HG03439 (cell line): ENCODE data around the gene BTN3A1.
"Not testable (repeated sequence)": the region's sequence is repeated elsewhere in the genome, so short reads cannot be mapped to it uniquely, and the experiment has no call there.

Experiments used
- ATAC-seq: cut with Tn5 transposase; IDR thresholded peaks from one replicate; pipeline ENCODE4 v1.9.1; 2021; ENCODE audit warnings: mild to moderate bottlenecking, moderate library complexity; ENCODE audit not compliant: unreplicated experiment

BTN3A1 gene

DNA sequence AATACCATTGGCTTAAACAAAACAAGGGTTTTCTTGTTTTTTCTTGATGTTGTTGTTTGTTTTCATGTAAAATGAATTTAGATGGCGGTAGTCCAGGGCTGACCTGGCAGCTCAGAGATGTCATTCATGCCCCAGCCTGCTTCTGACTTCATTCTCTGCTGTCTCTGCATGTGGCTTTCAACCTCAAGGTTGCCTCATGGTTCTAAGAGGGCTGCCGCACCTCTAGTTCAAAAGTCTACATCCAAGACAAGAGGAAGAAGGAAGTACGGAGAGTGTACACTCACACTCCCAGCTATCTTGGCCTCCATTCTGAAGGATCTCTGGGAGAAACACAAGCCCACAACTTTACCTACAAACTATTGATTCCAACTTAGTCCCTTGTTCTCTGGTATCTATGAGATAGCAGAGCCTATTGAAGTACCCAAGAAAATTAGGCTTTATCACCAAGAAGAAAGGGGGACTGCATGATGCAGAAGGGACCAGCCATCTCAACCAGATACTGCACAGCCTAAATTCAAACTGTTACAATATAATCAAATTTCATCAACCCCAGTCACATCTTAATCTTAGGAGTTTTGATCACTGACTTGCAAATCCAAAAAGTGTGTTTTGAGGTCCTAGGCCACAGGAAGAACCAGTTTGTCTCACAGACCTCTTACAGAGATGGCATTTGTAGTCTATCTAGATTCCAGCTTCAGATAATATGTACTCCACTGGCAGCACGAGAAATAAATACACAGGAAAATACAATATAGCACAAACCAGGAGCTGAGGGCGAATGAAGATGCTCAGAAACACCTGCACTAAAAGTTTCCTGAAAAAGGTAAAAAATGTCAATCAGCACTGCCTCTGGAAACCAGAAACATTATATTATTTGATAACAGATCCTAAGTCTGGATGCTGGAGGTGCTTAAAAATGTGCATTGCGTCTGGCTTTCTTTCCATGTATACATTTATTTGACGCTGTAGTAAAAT, 37.4 kb downstream of the BTN3A1 start:
- ATAC-seq, result no peak

DNA sequence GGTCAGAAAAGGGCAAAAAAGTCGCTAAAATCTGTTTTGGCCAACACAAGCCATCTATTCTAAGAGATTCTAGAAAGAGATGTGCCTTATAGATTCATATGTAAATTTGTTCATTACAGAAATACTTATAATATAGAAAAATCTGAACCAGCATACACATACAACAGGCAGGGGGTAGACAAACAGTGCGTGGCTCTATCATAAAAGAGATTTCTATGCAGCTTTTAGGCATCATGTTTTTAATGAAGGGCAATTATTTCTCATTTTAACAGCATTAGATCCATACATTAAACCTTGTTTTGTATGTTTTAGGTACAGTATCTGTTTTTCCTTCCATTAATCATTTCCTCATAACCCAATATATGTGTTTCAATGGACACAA, 38.9 kb downstream of the BTN3A1 start:
- ATAC-seq, result no peak

DNA sequence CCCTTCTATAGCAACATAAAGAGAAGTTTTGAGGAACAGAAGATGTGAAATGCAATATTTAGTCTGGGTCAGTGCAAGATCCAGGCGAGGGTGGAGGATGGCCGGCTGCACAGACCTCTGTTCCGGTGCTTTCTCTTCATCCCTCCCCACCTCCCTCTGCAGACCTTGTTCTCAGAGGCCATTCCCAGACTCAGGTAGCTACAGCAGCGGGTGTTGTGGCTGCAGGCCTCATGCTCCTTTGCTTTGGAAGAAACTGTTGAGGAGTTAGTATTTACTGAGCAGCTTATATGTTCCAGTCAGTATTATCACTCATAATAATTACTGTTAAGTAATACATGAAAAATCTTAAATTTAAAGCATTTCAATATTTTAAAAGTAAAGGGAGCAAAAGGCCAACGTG, 39.9 kb downstream of the BTN3A1 start:
- ATAC-seq, result no peak

DNA sequence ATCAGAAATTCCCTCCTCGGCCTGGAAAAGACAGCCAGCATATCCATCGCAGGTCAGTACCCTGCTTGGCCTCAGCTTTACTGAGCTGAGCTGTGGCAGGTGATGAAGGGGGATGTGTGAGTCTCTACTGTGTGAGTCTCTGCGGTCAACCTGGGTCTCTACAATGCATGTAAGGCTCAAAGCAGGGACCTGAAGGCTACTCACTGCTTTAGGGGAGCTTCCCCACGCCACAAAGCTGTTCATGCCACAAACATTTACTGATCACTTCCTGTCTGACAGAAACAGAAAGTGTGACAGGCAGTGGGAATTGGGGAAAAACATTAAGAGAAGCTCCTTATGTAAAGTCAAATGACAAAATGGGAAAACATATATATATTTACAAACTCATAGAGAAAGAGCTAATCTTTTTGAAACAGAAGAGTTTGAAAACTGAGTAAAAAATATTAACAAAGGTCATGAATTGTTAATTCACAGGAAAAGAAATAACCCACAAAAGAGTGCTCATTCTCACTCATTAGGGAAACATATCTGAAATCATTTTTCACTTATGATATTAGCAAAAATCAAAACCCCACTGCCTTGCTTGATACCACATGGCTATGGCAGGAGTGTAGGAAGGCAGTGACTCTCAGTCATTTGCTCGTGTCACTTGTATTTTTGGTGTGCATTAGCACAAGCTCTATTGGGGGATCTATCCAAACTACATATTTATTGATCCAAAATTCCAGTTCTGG, 44.0 kb downstream of the BTN3A1 start:
- peak; percentile 75 for ATAC-seq

DNA sequence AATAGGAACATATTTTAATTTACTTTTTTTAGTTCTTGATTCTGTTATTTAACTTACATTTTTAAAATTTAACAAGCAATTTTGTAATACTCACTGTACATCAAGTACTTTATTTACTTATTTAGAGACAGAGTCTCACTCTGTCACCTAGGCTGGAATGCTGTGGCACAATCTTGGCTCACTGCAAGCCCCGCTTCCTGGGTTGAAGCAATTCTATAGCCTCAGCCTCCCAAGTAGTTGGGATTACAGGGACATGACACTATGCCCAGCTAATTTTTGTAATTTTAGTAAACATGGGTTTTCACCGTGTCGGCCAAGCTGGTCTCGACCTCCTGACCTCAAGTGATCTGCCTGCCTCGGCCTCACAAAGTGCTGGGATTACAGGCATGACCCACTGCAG, 45.2 kb downstream of the BTN3A1 start:
- ATAC-seq, result no peak

DNA sequence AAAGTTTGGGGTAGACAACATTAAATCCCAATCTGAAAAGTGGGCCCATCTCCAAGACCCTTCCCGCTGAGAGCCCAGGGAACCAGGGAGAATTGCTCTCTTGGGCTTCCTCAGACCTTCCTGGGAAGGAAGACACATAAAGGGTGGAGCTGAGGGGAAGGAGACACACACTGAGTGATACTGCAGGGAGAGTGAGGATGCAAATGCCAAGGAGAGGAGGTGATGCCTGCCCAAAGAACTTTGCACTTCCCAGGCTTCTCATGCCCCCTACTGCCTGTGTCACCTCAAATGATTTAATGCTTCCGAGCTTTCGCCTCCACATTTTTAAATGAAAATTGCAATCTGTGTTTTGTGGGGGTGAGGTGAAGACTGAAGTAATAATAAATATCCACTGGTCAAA, 48.2 kb downstream of the BTN3A1 start:
- no peak for ATAC-seq

DNA sequence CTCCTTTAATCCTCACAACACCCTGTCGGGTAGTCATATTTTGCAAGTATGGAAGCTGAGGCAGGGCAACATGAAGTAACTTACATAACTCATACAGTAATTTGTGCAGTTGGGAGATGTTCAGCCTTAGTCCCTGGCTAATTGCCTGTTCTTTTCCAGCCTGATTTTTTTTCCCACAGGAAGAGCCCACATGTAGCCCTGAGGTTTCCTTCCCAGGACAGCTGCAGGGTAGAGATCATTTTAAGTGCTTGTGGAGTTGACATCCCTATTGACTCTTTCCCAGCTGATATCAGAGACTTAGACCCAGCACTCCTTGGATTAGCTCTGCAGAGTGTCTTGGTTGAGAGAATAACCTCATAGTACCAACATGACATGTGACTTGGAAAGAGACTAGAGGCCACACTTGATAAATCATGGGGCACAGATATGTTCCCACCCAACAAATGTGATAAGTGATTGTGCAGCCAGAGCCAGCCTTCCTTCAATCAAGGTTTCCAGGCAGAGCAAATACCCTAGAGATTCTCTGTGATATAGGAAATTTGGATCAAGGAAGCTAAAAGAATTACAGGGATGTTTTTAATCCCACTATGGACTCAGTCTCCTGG, 50.7 kb downstream of the BTN3A1 start:
- no peak for ATAC-seq

DNA sequence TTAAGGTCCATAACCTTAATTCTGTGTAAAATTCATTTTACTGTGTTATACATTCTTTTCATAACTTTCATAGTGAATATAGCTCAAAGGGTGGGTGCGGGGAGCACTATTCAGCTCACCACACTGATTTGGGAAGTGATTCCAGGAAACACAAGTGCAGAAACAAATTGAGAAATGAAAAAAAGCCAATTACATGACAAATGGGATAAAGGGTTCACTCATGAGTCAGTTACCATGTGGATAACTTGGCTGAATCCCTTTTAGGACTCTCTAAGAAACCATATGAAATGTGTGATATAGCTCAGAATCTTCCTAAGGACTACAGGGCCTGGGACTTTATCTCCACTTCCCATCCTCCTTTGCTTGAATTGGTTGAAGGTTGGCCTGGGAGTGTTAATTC, 52.6 kb downstream of the BTN3A1 start:
- ATAC-seq, result no peak

DNA sequence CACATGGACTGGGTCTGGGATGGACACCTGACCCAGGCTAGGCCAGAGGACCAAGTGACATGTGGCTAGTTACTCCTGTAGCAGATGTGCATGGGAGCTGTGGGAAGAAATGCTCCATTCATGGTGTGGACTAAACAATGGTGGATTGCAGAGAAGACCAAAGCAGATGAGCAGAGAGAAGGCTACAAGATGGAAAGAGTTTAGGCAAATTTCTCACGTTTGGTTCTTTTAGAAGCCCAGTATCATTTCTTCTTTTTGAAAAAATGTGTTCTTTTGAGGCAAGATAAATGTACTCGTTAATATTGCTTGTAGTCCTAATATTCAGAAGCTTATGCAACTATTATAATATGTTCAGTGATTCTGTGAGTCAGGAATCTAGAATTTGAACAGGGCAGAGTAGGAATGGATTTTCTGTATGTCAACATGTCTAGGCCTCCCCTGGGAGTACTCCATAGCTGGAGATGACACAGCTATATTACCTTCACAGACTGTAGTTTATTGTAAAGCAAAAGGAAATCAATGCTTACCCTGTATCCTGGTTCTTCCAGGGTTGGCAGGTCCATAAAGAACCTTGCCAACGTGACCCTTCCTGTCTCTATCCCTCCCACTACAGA, 53.4 kb downstream of the BTN3A1 start:
- ATAC-seq, result no peak

DNA sequence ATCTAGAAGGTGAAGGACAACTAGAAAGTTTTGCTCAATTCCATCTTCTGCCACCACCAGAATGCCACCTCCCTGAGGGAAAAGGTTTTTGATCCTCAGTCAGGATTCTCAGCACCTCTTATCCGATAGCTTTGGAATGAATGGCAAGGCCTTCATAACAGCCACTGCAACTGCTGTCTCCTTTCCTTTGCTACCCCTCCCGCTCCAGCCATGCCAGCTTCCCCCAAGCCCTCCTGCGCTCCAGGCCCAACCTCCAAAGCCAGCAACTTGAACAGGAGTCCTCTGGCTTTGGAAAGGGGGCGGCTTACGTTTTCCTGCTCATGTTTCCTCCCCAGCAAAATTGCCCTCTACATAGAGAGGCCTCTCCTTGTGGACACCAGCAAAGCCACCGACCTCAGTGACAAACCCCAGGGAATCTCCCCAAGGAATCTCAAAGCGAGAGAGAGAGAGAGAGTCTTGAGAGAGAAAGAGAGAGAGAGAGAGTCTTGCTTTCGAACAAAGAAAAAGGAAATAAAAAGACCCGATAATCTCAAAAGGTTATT, 55.3 kb downstream of the BTN3A1 start:
- peak; percentile 15 for ATAC-seq

DNA sequence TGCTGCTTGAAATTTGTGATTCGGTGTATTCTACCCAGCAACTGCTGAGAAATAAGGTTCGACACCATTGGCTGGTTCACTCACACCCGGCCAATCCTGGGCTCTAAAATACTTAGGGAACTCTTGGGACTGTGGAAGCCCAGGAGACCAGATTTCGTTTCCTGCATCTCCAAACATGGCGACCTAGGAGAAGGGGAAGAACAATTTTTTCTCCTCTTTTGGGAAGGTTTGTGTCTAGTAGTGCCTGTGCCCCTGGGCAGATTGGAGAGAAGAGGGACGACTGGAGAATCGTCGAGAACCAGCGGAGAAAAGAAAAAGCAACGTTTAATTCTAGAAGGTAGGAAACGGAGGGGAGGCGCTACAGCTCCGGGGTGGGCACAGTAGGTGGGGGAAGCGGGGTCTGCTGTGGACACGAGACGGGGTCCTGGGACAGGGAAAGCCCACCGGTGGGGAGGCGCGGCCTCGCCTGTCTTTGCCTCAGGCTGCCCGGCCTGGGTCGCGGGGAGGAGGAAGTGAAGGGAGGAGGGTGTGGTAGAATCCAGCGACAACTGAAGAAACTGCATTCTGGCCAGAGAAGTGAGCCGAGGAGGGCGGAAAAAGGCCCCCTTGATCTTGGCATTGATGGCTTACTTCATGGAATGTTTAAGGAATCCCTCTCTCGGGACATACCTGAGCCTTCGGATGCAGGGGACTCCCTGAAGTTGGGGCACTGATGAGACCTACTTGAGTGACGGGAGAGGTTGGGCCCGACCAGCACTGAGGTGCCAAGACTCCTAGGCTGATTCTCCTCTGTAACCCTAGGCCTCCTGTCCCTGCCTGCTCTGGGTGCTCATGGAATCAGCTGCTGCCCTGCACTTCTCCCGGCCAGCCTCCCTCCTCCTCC, 56.0 kb downstream of the BTN3A1 start, which contains the start of gene BTN2A1:
BTN2A1 (plus strand) TSS at position 150 of the 883 bp plus-strand sequence; CDS start at position 832, 682 bp downstream.
- peak; percentile 98 for ATAC-seq

DNA sequence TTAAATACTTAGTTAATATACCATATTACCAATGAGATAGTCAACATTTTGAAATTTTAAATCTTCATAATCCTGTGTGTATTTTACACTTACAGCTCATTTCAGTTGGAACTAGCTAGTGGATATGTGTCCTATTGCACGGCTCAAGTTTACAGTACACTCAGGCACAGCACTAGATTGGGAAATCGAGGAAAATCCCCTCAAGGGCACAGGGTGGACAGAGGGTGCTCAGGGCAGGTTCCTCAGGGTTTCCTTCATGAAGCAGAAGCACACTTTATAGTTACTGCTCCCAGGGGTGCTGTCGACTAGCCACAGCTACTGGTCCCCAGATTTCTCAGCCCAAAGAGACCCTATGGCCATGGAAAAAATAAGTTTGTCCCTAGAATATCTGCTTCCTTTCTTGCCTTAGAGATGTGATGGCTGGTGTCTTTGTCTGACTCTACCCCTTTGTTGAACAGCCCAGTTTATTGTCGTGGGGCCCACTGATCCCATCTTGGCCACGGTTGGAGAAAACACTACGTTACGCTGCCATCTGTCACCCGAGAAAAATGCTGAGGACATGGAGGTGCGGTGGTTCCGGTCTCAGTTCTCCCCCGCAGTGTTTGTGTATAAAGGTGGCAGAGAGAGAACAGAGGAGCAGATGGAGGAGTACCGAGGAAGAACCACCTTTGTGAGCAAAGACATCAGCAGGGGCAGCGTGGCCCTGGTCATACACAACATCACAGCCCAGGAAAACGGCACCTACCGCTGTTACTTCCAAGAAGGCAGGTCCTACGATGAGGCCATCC, 57.1 kb downstream of the BTN3A1 start:
- ATAC-seq, result no peak

DNA sequence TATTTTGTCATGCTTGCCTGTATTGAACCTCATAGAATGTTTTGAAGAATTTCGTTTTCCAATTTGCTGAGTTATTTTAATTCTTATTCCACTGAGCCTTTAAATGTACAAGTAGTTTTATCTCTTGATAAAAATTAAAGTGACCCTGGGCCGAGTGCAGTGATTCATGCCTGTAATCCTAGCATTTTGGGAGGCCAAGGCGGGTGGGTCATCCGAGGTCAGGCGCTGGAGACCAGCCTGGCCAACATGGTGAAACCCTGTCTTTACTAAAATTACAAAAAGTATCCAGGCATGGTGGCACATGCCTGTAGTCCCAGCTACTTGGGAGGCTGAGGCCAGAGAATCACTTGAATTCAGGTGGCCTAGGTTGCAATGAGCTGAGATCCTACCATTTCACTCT, 59.3 kb downstream of the BTN3A1 start:
- ATAC-seq, result not testable (repeated sequence)

DNA sequence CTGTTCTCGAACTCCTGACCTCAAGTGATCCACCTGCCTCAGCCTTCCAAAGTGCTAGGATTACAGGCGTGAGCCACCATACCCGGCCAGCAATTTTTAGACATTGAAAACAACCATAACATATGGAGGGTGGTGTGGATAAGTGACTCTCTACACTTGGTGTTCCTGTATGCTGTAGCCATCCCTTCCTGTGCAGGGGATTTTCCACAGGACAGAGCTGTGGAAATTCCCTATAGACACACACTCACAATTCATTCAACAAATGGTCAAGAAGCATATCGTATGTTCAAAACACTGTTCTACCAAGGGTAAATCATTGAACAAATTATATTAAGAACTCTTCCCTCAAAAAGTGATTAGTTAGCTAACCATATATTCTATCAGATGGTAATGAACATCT, 61.9 kb downstream of the BTN3A1 start:
- ATAC-seq, result no peak

DNA sequence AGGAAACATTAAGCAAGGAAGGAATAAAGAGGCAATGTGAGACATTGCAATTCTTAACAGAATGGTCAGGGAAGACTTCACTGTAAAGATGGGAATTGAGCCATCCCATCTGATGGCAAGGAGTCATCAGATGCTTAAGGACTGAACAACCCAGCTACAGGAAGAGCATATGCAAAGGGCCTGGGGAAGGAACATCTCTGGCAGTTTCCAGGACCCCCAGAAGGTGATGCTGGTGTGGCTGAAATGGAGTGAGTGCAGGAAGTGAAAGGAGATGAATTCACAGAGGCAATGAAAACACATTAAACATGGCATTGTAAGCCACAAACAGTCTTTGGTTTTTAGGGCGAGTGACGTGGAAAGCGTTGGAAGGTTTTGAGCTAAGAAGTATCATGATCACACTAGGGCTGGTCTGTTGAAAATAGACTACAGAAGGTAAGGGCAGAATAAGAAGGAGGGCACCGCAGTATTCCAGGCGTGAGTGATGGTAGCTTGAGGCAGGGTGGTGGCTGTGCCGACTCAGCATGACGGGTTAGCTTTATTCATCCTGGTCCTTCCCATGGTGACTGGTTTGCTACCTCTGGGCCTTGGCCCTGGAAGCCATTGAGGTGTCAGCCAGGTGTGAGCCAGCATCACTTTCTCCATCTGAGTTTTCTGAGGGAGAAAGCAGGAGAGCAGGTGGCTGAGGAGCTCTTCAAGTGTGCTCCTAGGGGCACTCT, 62.5 kb downstream of the BTN3A1 start:
- ATAC-seq, result no peak
